WTC11 (cell line): ENCODE data around the gene IL34.

ENCODE experiments used
- CTCF ChIP-seq: fragments of 200-600 bp; IDR thresholded peaks from 2 replicates; pipeline ENCODE4 v1.8.0; 2022; ENCODE audit warnings: antibody characterized with exemption
- ESRRA ChIP-seq: sonication (generic); formaldehyde crosslinking; IDR thresholded peaks from 2 replicates; pipeline ENCODE4 v1.8.1; 2022; ENCODE audit warnings: mild to moderate bottlenecking, missing genetic modification reagents, borderline replicate concordance
- JUN ChIP-seq: sonication (generic); formaldehyde crosslinking; IDR thresholded peaks from 2 replicates; pipeline ENCODE4 v1.8.0; 2023; ENCODE audit warnings: mild to moderate bottlenecking, missing genetic modification reagents
- MLX ChIP-seq: sonication (generic); formaldehyde crosslinking; IDR thresholded peaks from 2 replicates; pipeline ENCODE4 v1.8.1; 2023; ENCODE audit warnings: mild to moderate bottlenecking, missing genetic modification reagents, moderate library complexity
- NFYB ChIP-seq: sonication (generic); formaldehyde crosslinking; conservative IDR thresholded peaks from 2 replicates; pipeline ENCODE4 v1.8.0; 2022; ENCODE audit warnings: low read depth, missing genetic modification reagents
- SP1 ChIP-seq: sonication (generic); formaldehyde crosslinking; conservative IDR thresholded peaks from 2 replicates; pipeline ENCODE4 v1.8.1; 2022; ENCODE audit warnings: missing genetic modification reagents
- STAT6 ChIP-seq: sonication (generic); formaldehyde crosslinking; conservative IDR thresholded peaks from 2 replicates; pipeline ENCODE4 v1.8.1; 2023; ENCODE audit warnings: mild to moderate bottlenecking, low read depth, missing genetic modification reagents, moderate library complexity
- TEAD4 ChIP-seq: sonication (generic); formaldehyde crosslinking; IDR thresholded peaks from 2 replicates; pipeline ENCODE4 v1.8.0; 2022; ENCODE audit warnings: mild to moderate bottlenecking, missing genetic modification reagents
- TP53 ChIP-seq: sonication (generic); formaldehyde crosslinking; IDR thresholded peaks from 2 replicates; pipeline ENCODE4 v1.8.1; 2023; ENCODE audit warnings: mild to moderate bottlenecking, missing genetic modification reagents
- USF2 ChIP-seq: sonication (generic); formaldehyde crosslinking; IDR thresholded peaks from 2 replicates; pipeline ENCODE4 v1.8.1; 2023; ENCODE audit warnings: mild to moderate bottlenecking, missing genetic modification reagents, moderate library complexity
- TF ChIP-seq, protein P1 (sequence below): sonication (generic); formaldehyde crosslinking; IDR thresholded peaks from 2 replicates; pipeline ENCODE4 v1.8.0; 2022; ENCODE audit warnings: mild to moderate bottlenecking, missing genetic modification reagents

GRCh38 chr16:70703835-70704381 is 57.5 kb downstream of the IL34 start:
- no peak for TF ChIP-seq MLX (CRISPR knock-in tag)
- TF ChIP-seq CTCF, result no peak
- TF ChIP-seq JUN (CRISPR knock-in tag), result no peak
- TF ChIP-seq TEAD4 (CRISPR knock-in tag), result no peak
- TF ChIP-seq STAT6 (CRISPR knock-in tag), result no peak
- TF ChIP-seq TP53 (CRISPR knock-in tag), result no peak
- TF ChIP-seq, protein P1, sequence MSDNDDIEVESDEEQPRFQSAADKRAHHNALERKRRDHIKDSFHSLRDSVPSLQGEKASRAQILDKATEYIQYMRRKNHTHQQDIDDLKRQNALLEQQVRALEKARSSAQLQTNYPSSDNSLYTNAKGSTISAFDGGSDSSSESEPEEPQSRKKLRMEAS (CRISPR knock-in tag), result no peak
- no peak for TF ChIP-seq NFYB (CRISPR knock-in tag)
- no peak for TF ChIP-seq USF2
- no peak for TF ChIP-seq ESRRA (CRISPR knock-in tag)
- TF ChIP-seq SP1 (CRISPR knock-in tag), result no peak
